Measurements from ENCODE around the gene SLU7. TPM values are rescaled to one million over a fixed set of nuclear protein-coding genes. Genes with fewer than 3 reads are reported as not detected.
"Not testable (repeated sequence)": the region's sequence is repeated elsewhere in the genome, so short reads cannot be mapped to it uniquely, and the experiment has no call there.

SLU7 gene
- total RNA-seq, 2 experiments from 2014 or later, result 50.1 to 54.6 TPM

GRCh38 chr5:160444407-160444806, 25.5 kb upstream of the SLU7 start:
- H3K4me3 Mint-ChIP-seq, result no peak overlapping the region
- H3K36me3 Mint-ChIP-seq, result peaks cover 4% of the 10 kb centered on the region
- peaks cover 37% of the 10 kb centered on the region for H3K4me1 Mint-ChIP-seq
- ATAC-seq (no peak), DNase-seq (no peak)
- no peak overlapping the region for H3K27ac Mint-ChIP-seq
- no peaks in the 10 kb centered on the region for H3K9me3 Mint-ChIP-seq (ENCODE audit: low read depth)
- no peaks in the 10 kb centered on the region for H3K27me3 Mint-ChIP-seq
- CTCF ChIA-PET, result no interaction called here

- Mint-ChIP-seq H3K36me3 (peaks cover 4% of the 10 kb centered on the region), H3K4me3 (no peak overlapping the region), H3K4me1 (peaks cover 47% of the 10 kb centered on the region), H3K27me3 (no peaks in the 10 kb centered on the region), H3K27ac (no peak overlapping the region), H3K9me3 (ENCODE audit: low read depth) (no peaks in the 10 kb centered on the region)
- no peak for DNase-seq
- CTCF ChIA-PET, result interaction anchor here (1.2 to 6.2 kb wide), 3 partner anchors 24 to 64 kb away, joined by 4 to 172 read pairs (median 106); no protein-coding TSS in a partner anchor
- no peak for ATAC-seq
Observed at GRCh38 chr5:160442824-160443431, 24.0 kb upstream of the SLU7 start.

- Mint-ChIP-seq H3K27me3 (no peaks in the 10 kb centered on the region), H3K4me1 (peaks cover 49% of the 10 kb centered on the region), H3K4me3 (no peak overlapping the region), H3K36me3 (peaks cover 4% of the 10 kb centered on the region), H3K27ac (peak overlapping the region; percentile 32), H3K9me3 (ENCODE audit: low read depth) (no peaks in the 10 kb centered on the region)
- no peak for DNase-seq
- CTCF ChIA-PET, result interaction anchor here (1.3 to 6.2 kb wide), 5 partner anchors 15 to 66 kb away, joined by 4 to 172 read pairs (median 106); partner anchors contain the start of gene PTTG1
- no peak for ATAC-seq
Observed at GRCh38 chr5:160441311-160441781, 22.5 kb upstream of the SLU7 start.

- CTCF ChIA-PET, result interaction anchor here (1.0 to 6.2 kb wide), 25 partner anchors 8 to 1109 kb away, joined by 3 to 172 read pairs (median 13); partner anchors contain the start of genes FAM200C, PTTG1 and SLU7
- Mint-ChIP-seq H3K9me3 (ENCODE audit: low read depth) (no peaks in the 10 kb centered on the region), H3K27ac (peak overlapping the region; percentile 92), H3K27me3 (peaks cover 4% of the 10 kb centered on the region), H3K36me3 (no peaks in the 10 kb centered on the region), H3K4me1 (peaks cover 44% of the 10 kb centered on the region), H3K4me3 (peak overlapping the region; percentile 87)
- DNase-seq (peak; percentile 94), ATAC-seq (peak; percentile 85)
Observed at GRCh38 chr5:160439205-160439600, 20.3 kb upstream of the SLU7 start.

DNA sequence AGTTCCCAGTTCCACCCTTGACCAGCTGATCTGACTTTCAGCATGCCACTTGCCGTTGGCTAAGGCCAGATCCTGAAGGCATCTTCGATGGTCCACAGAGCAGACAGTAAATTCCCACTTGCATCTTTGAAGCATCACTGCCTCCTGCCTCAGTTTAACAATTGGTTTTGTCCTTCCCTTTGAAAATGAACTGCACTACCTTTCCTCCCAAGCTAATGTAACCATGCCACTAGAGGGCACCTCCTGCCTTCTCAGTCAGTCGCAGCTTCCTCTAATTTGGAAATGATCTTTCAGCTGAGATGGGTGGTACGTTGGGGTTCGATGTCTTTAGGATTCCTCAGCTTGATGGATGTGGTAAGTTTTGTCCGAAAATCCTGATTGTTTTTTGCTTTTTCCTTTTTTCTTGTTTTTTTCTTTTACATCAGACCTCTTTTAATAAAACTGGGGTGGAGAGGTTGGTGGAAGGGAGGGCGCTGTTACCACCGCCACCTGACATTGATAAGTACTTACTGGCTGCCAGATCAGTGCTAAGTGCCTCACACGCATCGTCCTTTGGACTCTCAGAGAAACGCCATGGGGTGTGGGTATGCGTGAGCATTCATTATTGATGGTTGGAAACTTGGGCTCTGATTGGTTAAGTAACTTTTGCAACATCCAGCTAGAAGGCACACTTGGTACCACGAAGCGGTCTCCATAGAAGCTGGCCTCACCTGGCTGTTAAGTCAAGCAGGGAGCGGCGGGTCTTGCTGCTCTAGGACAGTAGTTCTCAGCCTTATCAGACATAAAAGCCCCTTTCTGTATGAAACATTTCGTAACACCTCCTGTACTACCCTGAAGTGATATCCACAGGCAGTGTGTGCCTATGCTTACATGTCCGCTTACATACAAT, 19.7 kb upstream of the SLU7 start:
- peaks cover 4% of the 10 kb centered on the region for H3K27me3 Mint-ChIP-seq
- DNase-seq (peak; percentile 80), ATAC-seq (peak; percentile 74)
- H3K9me3 Mint-ChIP-seq (ENCODE audit: low read depth), result no peaks in the 10 kb centered on the region
- H3K4me1 Mint-ChIP-seq, result peaks cover 46% of the 10 kb centered on the region
- peak overlapping the region; percentile 87 for H3K4me3 Mint-ChIP-seq
- CTCF ChIA-PET, result interaction anchor here (0.7 to 6.2 kb wide), 31 partner anchors 9 to 1110 kb away, joined by 3 to 172 read pairs (median 8); partner anchors contain the start of genes FAM200C, PTTG1 and SLU7
- no peaks in the 10 kb centered on the region for H3K36me3 Mint-ChIP-seq
- peak overlapping the region; percentile 92 for H3K27ac Mint-ChIP-seq

- Mint-ChIP-seq H3K9me3 (ENCODE audit: low read depth) (no peaks in the 10 kb centered on the region), H3K4me1 (peaks cover 36% of the 10 kb centered on the region), H3K27me3 (peaks cover 4% of the 10 kb centered on the region), H3K4me3 (no peak overlapping the region), H3K27ac (no peak overlapping the region), H3K36me3 (no peaks in the 10 kb centered on the region)
- no peak for ATAC-seq
- CTCF ChIA-PET, result interaction anchor here (1.0 to 6.2 kb wide), 13 partner anchors 9 to 350 kb away, joined by 3 to 172 read pairs (median 30); partner anchors contain the start of genes FAM200C, PTTG1 and SLU7
- no peak for DNase-seq
Observed at GRCh38 chr5:160437271-160437670, 18.4 kb upstream of the SLU7 start.

- H3K4me3 Mint-ChIP-seq; H3K9me3 Mint-ChIP-seq (ENCODE audit: low read depth); H3K36me3 Mint-ChIP-seq; DNase-seq; H3K27me3 Mint-ChIP-seq; H3K27ac Mint-ChIP-seq; ATAC-seq: not testable (repeated sequence)
- peaks cover 34% of the 10 kb centered on the region for H3K4me1 Mint-ChIP-seq
- CTCF ChIA-PET, result interaction anchor here (1.0 to 5.9 kb wide), 3 partner anchors 10 to 31 kb away, joined by 3 to 172 read pairs (median 66); no protein-coding TSS in a partner anchor
Observed at GRCh38 chr5:160436661-160437060, 17.8 kb upstream of the SLU7 start.

- Mint-ChIP-seq H3K4me3 (no peak overlapping the region), H3K4me1 (peaks cover 27% of the 10 kb centered on the region), H3K9me3 (ENCODE audit: low read depth) (no peaks in the 10 kb centered on the region), H3K36me3 (peaks cover 3% of the 10 kb centered on the region), H3K27ac (no peak overlapping the region), H3K27me3 (peaks cover 4% of the 10 kb centered on the region)
- CTCF ChIA-PET, result no interaction called here
- no peak for DNase-seq
- ATAC-seq, result no peak
Observed at GRCh38 chr5:160436017-160436416, 17.1 kb upstream of the SLU7 start.

GRCh38 chr5:160435532-160435931, 16.7 kb upstream of the SLU7 start:
- no peak overlapping the region for H3K27ac Mint-ChIP-seq
- H3K9me3 Mint-ChIP-seq (ENCODE audit: low read depth), result no peaks in the 10 kb centered on the region
- peaks cover 3% of the 10 kb centered on the region for H3K36me3 Mint-ChIP-seq
- peaks cover 23% of the 10 kb centered on the region for H3K4me1 Mint-ChIP-seq
- H3K4me3 Mint-ChIP-seq, result no peak overlapping the region
- CTCF ChIA-PET, result no interaction called here
- DNase-seq, result no peak
- no peak for ATAC-seq
- peaks cover 4% of the 10 kb centered on the region for H3K27me3 Mint-ChIP-seq

DNA sequence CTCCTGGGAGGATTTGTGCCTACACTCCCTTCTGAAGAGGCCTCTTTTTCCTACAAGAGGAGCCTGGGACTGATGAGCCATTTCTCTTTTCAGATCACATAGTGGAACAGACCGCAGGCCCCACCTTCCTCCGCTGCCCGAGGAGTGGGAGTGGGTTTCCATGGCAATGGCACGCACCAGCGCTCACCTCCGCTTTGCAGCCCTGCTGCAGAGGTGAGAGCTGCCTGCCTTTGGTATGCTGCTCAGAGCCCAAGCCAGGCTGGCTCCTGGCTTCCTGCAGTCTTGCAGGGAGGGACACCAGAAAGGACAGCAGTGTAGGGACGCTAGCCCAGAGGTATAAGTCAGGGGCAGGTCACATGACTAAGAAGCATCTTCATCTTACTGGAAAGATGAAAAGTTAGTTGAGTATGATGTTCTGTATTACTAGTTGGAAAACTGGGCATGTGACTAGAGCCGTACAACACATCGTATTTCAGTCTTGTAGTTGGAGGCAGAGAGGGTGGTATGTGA, 15.2 kb upstream of the SLU7 start:
- CTCF ChIA-PET, result no interaction called here
- Mint-ChIP-seq H3K4me3 (no peak overlapping the region), H3K4me1 (peaks cover 13% of the 10 kb centered on the region), H3K36me3 (peaks cover 10% of the 10 kb centered on the region), H3K27me3 (peaks cover 4% of the 10 kb centered on the region), H3K27ac (no peak overlapping the region), H3K9me3 (ENCODE audit: low read depth) (no peaks in the 10 kb centered on the region)
- ATAC-seq (no peak), DNase-seq (no peak)

DNA sequence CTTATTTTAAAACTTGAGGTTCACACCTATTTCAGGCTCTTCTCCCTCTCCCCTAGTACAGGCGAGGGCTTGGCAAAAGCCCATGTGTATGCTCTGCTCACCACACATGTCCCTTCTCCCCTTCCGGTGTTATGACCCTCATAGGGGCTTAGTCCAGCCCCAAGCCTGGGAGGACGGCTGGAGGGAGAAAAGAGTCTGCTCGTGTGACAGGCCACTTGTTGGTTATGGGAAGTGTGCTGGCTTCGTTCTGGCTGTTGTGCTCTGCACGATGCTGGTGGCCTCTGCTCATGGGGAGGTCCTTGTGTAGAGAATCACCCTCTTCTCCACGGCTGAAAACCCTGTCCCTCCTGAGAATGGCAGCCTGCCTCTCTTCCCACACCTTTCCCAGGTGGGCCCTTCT, 13.9 kb upstream of the SLU7 start:
- DNase-seq, result no peak
- peaks cover 21% of the 10 kb centered on the region for H3K36me3 Mint-ChIP-seq
- CTCF ChIA-PET, result no interaction called here
- peaks cover 4% of the 10 kb centered on the region for H3K27me3 Mint-ChIP-seq
- peaks cover 6% of the 10 kb centered on the region for H3K4me1 Mint-ChIP-seq
- no peak for ATAC-seq
- H3K9me3 Mint-ChIP-seq (ENCODE audit: low read depth), result no peaks in the 10 kb centered on the region
- H3K4me3 Mint-ChIP-seq, result no peak overlapping the region
- no peak overlapping the region for H3K27ac Mint-ChIP-seq

GRCh38 chr5:160432196-160432595, 13.3 kb upstream of the SLU7 start:
- Mint-ChIP-seq H3K4me3 (no peak overlapping the region), H3K27ac (no peak overlapping the region), H3K27me3 (peaks cover 4% of the 10 kb centered on the region), H3K9me3 (ENCODE audit: low read depth) (no peaks in the 10 kb centered on the region), H3K36me3 (peaks cover 27% of the 10 kb centered on the region), H3K4me1 (peaks cover 6% of the 10 kb centered on the region)
- CTCF ChIA-PET, result no interaction called here
- no peak for DNase-seq
- no peak for ATAC-seq

GRCh38 chr5:160427607-160428006, 8.7 kb upstream of the SLU7 start:
- CTCF ChIA-PET, result interaction anchor here (1.1 to 10.5 kb wide), 2 partner anchors 12 to 43 kb away, joined by 3 to 130 read pairs; no protein-coding TSS in a partner anchor
- DNase-seq (no peak), ATAC-seq (no peak)
- H3K4me3 Mint-ChIP-seq, result no peak overlapping the region
- peaks cover 31% of the 10 kb centered on the region for H3K4me1 Mint-ChIP-seq
- H3K27ac Mint-ChIP-seq, result no peak overlapping the region
- H3K36me3 Mint-ChIP-seq, result peaks cover 62% of the 10 kb centered on the region
- H3K9me3 Mint-ChIP-seq (ENCODE audit: low read depth), result no peaks in the 10 kb centered on the region
- no peaks in the 10 kb centered on the region for H3K27me3 Mint-ChIP-seq
